Measurements from ENCODE around the gene NT5M.

Gene NT5M

GRCh38 chr17:17343896-17344506 lies 40.8 kb downstream of the NT5M start:
- DNase-seq: no peak

GRCh38 chr17:17344507-17345293 lies 41.5 kb downstream of the NT5M start:
- DNase-seq: no peak

- no peak for DNase-seq
Observed at GRCh38 chr17:17345294-17345597, 42.1 kb downstream of the NT5M start.

- no peak for DNase-seq
Observed at GRCh38 chr17:17345686-17346427, 42.7 kb downstream of the NT5M start.

- DNase-seq: no peak
Observed at GRCh38 chr17:17346428-17347233, 43.5 kb downstream of the NT5M start.

GRCh38 chr17:17347234-17347955 lies 44.2 kb downstream of the NT5M start:
- no peak for DNase-seq

- no peak for DNase-seq
Observed at GRCh38 chr17:17347956-17348871, 45.0 kb downstream of the NT5M start.

- no peak for DNase-seq
Observed at GRCh38 chr17:17348872-17349723, 45.9 kb downstream of the NT5M start.

- no peak for DNase-seq
Observed at GRCh38 chr17:17349724-17350106, 46.5 kb downstream of the NT5M start.

GRCh38 chr17:17350491-17351355 lies 47.5 kb downstream of the NT5M start:
- DNase-seq: no peak

- DNase-seq: no peak
Observed at GRCh38 chr17:17351356-17351891, 48.3 kb downstream of the NT5M start.

GRCh38 chr17:17351901-17352781 lies 49.0 kb downstream of the NT5M start:
- DNase-seq: no peak

- no peak for DNase-seq
Observed at GRCh38 chr17:17352836-17353624, 49.9 kb downstream of the NT5M start.

GRCh38 chr17:17353625-17354484 lies 50.7 kb downstream of the NT5M start:
- DNase-seq: no peak

- peak; percentile 35 to 76 for DNase-seq
Observed at GRCh38 chr17:17354560-17355349, 51.6 kb downstream of the NT5M start.

Measured in NCI-H446 (cell line).